ENCODE measurements around the gene CDC27.

Gene CDC27

GRCh38 chr17:47204722-47205418 lies 15.8 kb upstream of the CDC27 start:
- Histone ChIP-seq H3K9me3 (ENCODE audit: control insufficient read depth, insufficient read depth, low read length) (no peaks in the 10 kb centered on the region), H3K4me1 (ENCODE audit: control insufficient read depth, insufficient read depth, low read length) (peaks cover 9% of the 10 kb centered on the region), H3K4me3 (ENCODE audit: low read depth, low read length) (no peak overlapping the region), H3K27me3 (ENCODE audit: control insufficient read depth, insufficient read depth, low read length) (peaks cover 5% of the 10 kb centered on the region), H3K9ac (ENCODE audit: low read depth, low read length) (no peak overlapping the region), H3K36me3 (ENCODE audit: control insufficient read depth, insufficient read depth, low read length) (no peaks in the 10 kb centered on the region)

- Histone ChIP-seq H3K4me1 (ENCODE audit: control insufficient read depth, insufficient read depth, low read length) (peaks cover 9% of the 10 kb centered on the region), H3K9ac (ENCODE audit: low read depth, low read length) (no peak overlapping the region), H3K36me3 (ENCODE audit: control insufficient read depth, insufficient read depth, low read length) (no peaks in the 10 kb centered on the region), H3K4me3 (ENCODE audit: low read depth, low read length) (no peak overlapping the region), H3K9me3 (ENCODE audit: control insufficient read depth, insufficient read depth, low read length) (no peaks in the 10 kb centered on the region), H3K27me3 (ENCODE audit: control insufficient read depth, insufficient read depth, low read length) (peaks cover 5% of the 10 kb centered on the region)
Observed at GRCh38 chr17:47203984-47204721, 15.1 kb upstream of the CDC27 start.

DNA sequence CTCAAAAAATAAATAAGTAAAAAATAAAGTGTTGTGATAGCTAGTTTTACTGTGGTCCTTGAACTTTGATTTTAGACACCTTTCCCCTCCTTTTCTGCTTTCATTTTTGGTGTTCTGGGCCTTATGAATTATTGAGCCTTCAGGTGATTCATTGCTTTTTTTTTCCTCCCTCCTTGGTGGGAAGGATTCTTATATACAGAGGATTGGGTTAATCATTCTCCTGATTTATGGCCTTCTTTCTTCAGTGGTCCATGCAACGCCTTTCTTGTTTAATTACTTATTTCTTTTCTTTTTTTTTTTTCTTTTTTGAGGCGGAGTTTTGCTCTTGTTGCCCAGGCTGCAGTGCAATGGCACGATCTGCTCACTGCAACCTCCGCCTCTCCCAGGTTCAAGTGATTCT lies 12.1 kb upstream of the CDC27 start:
- Histone ChIP-seq H3K4me3 (ENCODE audit: low read depth, low read length) (no peak overlapping the region), H3K9me3 (ENCODE audit: control insufficient read depth, insufficient read depth, low read length) (no peaks in the 10 kb centered on the region), H3K36me3 (ENCODE audit: control insufficient read depth, insufficient read depth, low read length) (no peaks in the 10 kb centered on the region), H3K27me3 (ENCODE audit: control insufficient read depth, insufficient read depth, low read length) (peaks cover 5% of the 10 kb centered on the region), H3K9ac (ENCODE audit: low read depth, low read length) (no peak overlapping the region), H3K4me1 (ENCODE audit: control insufficient read depth, insufficient read depth, low read length) (peaks cover 9% of the 10 kb centered on the region)

DNA sequence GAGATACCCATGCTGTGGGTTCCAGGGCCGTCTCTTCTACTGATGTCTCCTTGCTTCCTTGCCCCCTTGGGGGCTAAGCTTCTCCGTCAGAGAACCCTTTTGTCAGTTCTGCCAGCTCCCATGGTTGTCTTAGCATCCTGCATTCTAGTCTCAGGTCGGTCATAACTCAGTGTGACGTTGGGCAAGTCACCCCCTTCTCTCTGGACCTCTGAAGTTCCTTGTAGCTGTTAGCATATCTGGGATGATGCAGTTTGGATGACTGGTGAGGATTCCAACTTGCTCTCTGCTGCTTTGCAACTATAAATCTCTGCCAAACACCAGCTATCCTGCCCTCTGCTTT lies 11.2 kb upstream of the CDC27 start:
- Histone ChIP-seq H3K36me3 (ENCODE audit: control insufficient read depth, insufficient read depth, low read length) (no peaks in the 10 kb centered on the region), H3K4me3 (ENCODE audit: low read depth, low read length) (no peak overlapping the region), H3K4me1 (ENCODE audit: control insufficient read depth, insufficient read depth, low read length) (peaks cover 3% of the 10 kb centered on the region), H3K27me3 (ENCODE audit: control insufficient read depth, insufficient read depth, low read length) (peaks cover 5% of the 10 kb centered on the region), H3K9me3 (ENCODE audit: control insufficient read depth, insufficient read depth, low read length) (no peaks in the 10 kb centered on the region), H3K9ac (ENCODE audit: low read depth, low read length) (no peak overlapping the region)

GRCh38 chr17:47199627-47200324 lies 10.7 kb upstream of the CDC27 start:
- H3K4me3 ChIP-seq (ENCODE audit: low read depth, low read length): no peak overlapping the region
- no peaks in the 10 kb centered on the region for H3K9me3 ChIP-seq (ENCODE audit: control insufficient read depth, insufficient read depth, low read length)
- no peaks in the 10 kb centered on the region for H3K4me1 ChIP-seq (ENCODE audit: control insufficient read depth, insufficient read depth, low read length)
- no peak overlapping the region for H3K9ac ChIP-seq (ENCODE audit: low read depth, low read length)
- peaks cover under 1% of the 10 kb centered on the region for H3K27me3 ChIP-seq (ENCODE audit: control insufficient read depth, insufficient read depth, low read length)
- H3K36me3 ChIP-seq (ENCODE audit: control insufficient read depth, insufficient read depth, low read length): no peaks in the 10 kb centered on the region

GRCh38 chr17:47197821-47198220 lies 8.7 kb upstream of the CDC27 start:
- Histone ChIP-seq H3K36me3 (ENCODE audit: control insufficient read depth, insufficient read depth, low read length) (no peaks in the 10 kb centered on the region), H3K27me3 (ENCODE audit: control insufficient read depth, insufficient read depth, low read length) (no peaks in the 10 kb centered on the region), H3K9ac (ENCODE audit: low read depth, low read length) (no peak overlapping the region), H3K4me3 (ENCODE audit: low read depth, low read length) (no peak overlapping the region), H3K4me1 (ENCODE audit: control insufficient read depth, insufficient read depth, low read length) (no peaks in the 10 kb centered on the region), H3K9me3 (ENCODE audit: control insufficient read depth, insufficient read depth, low read length) (no peaks in the 10 kb centered on the region)

GRCh38 chr17:47193931-47194511 lies 4.9 kb upstream of the CDC27 start:
- Histone ChIP-seq H3K27me3 (ENCODE audit: control insufficient read depth, insufficient read depth, low read length) (no peaks in the 10 kb centered on the region), H3K36me3 (ENCODE audit: control insufficient read depth, insufficient read depth, low read length) (no peaks in the 10 kb centered on the region), H3K4me1 (ENCODE audit: control insufficient read depth, insufficient read depth, low read length) (no peaks in the 10 kb centered on the region), H3K4me3 (ENCODE audit: low read depth, low read length) (no peak overlapping the region), H3K9ac (ENCODE audit: low read depth, low read length) (no peak overlapping the region), H3K9me3 (ENCODE audit: control insufficient read depth, insufficient read depth, low read length) (no peaks in the 10 kb centered on the region)

- no peaks in the 10 kb centered on the region for H3K36me3 ChIP-seq (ENCODE audit: control insufficient read depth, insufficient read depth, low read length)
- H3K4me1 ChIP-seq (ENCODE audit: control insufficient read depth, insufficient read depth, low read length): peaks cover 3% of the 10 kb centered on the region
- H3K27me3 ChIP-seq (ENCODE audit: control insufficient read depth, insufficient read depth, low read length): no peaks in the 10 kb centered on the region
- H3K4me3 ChIP-seq (ENCODE audit: low read depth, low read length): no peak overlapping the region
- no peak overlapping the region for H3K9ac ChIP-seq (ENCODE audit: low read depth, low read length)
- no peaks in the 10 kb centered on the region for H3K9me3 ChIP-seq (ENCODE audit: control insufficient read depth, insufficient read depth, low read length)
Observed at GRCh38 chr17:47192554-47192953, 3.5 kb upstream of the CDC27 start.

- H3K4me1 ChIP-seq (ENCODE audit: control insufficient read depth, insufficient read depth, low read length): peaks cover 3% of the 10 kb centered on the region
- no peaks in the 10 kb centered on the region for H3K27me3 ChIP-seq (ENCODE audit: control insufficient read depth, insufficient read depth, low read length)
- no peaks in the 10 kb centered on the region for H3K36me3 ChIP-seq (ENCODE audit: control insufficient read depth, insufficient read depth, low read length)
- H3K9ac ChIP-seq (ENCODE audit: low read depth, low read length): no peak overlapping the region
- H3K9me3 ChIP-seq (ENCODE audit: control insufficient read depth, insufficient read depth, low read length): no peaks in the 10 kb centered on the region
- H3K4me3 ChIP-seq (ENCODE audit: low read depth, low read length): no peak overlapping the region
Observed at GRCh38 chr17:47190770-47191169, 1.7 kb upstream of the CDC27 start.

DNA sequence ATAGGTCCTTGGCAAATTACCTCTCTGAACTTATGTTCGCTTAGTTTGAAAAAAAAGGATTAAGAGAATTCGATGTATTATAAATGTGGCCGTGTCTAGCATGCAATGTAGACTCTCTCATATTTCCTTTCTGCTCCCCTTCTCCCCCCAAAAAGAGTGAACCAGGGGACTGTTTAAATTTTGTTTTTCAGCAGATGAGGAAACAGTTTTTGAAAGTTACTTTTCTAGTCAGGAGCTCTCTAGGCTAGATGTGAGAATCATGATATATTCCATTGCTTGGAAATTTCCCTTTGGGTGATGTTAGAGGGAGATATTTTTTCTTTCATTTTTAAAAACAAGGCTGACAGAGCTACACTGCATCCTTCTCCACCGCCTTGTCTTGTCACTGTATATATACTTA lies 1.1 kb upstream of the CDC27 start:
- H3K36me3 ChIP-seq (ENCODE audit: control insufficient read depth, insufficient read depth, low read length): no peaks in the 10 kb centered on the region
- no peaks in the 10 kb centered on the region for H3K27me3 ChIP-seq (ENCODE audit: control insufficient read depth, insufficient read depth, low read length)
- H3K9ac ChIP-seq (ENCODE audit: low read depth, low read length): no peak overlapping the region
- no peak overlapping the region for H3K4me3 ChIP-seq (ENCODE audit: low read depth, low read length)
- peaks cover 3% of the 10 kb centered on the region for H3K4me1 ChIP-seq (ENCODE audit: control insufficient read depth, insufficient read depth, low read length)
- H3K9me3 ChIP-seq (ENCODE audit: control insufficient read depth, insufficient read depth, low read length): no peaks in the 10 kb centered on the region

DNA sequence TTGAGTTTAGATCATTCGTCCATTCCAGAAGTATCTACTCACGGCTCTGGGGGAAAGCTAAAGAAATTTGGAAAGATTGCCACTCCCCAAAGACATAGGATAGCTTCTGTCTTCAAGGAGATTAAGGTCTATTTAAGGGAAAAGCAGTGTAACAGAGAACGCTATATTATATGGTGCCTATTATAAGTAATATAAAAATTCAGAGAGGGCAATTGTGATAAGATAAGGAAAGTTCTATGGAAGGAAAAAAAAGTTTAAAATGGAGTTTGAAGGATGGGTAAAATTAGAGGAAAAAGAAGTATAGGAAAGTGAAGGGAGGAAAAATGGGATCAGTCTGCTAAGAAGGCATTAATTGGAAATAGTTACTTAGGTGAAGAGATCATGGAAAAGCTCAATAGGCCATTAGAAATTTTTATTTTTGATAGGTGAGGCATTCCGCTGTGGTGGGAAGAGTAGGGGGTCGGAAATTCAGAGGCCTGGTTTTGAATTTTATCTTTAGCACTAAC lies 690 bp upstream of the CDC27 start:
- no peaks in the 10 kb centered on the region for H3K27me3 ChIP-seq (ENCODE audit: control insufficient read depth, insufficient read depth, low read length)
- H3K4me3 ChIP-seq (ENCODE audit: low read depth, low read length): peak overlapping the region; percentile 68
- H3K4me1 ChIP-seq (ENCODE audit: control insufficient read depth, insufficient read depth, low read length): peaks cover 3% of the 10 kb centered on the region
- H3K9me3 ChIP-seq (ENCODE audit: control insufficient read depth, insufficient read depth, low read length): no peaks in the 10 kb centered on the region
- H3K9ac ChIP-seq (ENCODE audit: low read depth, low read length): no peak overlapping the region
- no peaks in the 10 kb centered on the region for H3K36me3 ChIP-seq (ENCODE audit: control insufficient read depth, insufficient read depth, low read length)

All from iPS-15b (cell line).